IgD-negative memory B cell (primary cell): ENCODE results near the gene INTS3. TPM values are rescaled to one million over a fixed set of nuclear protein-coding genes. Genes with fewer than 3 reads are reported as not detected.
"Not testable (repeated sequence)": the region's sequence is repeated elsewhere in the genome, so short reads cannot be mapped to it uniquely, and the experiment has no call there.

Source experiments
- H3K27ac Mint-ChIP-seq, 3 donors: one replicate each; pipeline ENCODE4 v1.8.0; 2020 to 2022; ENCODE audit warnings: mild to moderate bottlenecking in 3 of 3, mixed read lengths in 3 of 3, moderate library complexity in 1 of 3
- H3K27me3 Mint-ChIP-seq: one replicate; pipeline ENCODE4 v1.8.0; 2021; ENCODE audit warnings: mixed read lengths
- H3K36me3 Mint-ChIP-seq: one replicate; pipeline ENCODE4 v1.8.0; 2020; ENCODE audit warnings: mild to moderate bottlenecking, mixed read lengths
- H3K4me1 Mint-ChIP-seq, 3 donors: one replicate each; pipeline ENCODE4 v1.8.0; 2020 to 2022; ENCODE audit warnings: mixed read lengths in 3 of 3, mild to moderate bottlenecking in 1 of 3
- H3K4me3 Mint-ChIP-seq, 4 donors: one replicate each; pipeline ENCODE4 v1.8.0; 2020 to 2022; ENCODE audit warnings: mild to moderate bottlenecking in 4 of 4, mixed read lengths in 4 of 4, moderate library complexity in 3 of 4
- H3K9me3 Mint-ChIP-seq, 3 donors: one replicate each; pipeline ENCODE4 v1.8.0; 2020 to 2021; ENCODE audit warnings: mixed read lengths in 3 of 3, mild to moderate bottlenecking in 1 of 3
- polyA plus RNA-seq: library from polyadenylated mRNA; unstranded; fragments of 300-500 nt; fragmentation: Illumina TruSeq; gene quantifications from one replicate; pipeline ENCODE4 v1.2.3, GENCODE V29; 2021

The INTS3 gene
- polyA plus RNA-seq, 1 donor from 2014 or later = 11.8 TPM

DNA sequence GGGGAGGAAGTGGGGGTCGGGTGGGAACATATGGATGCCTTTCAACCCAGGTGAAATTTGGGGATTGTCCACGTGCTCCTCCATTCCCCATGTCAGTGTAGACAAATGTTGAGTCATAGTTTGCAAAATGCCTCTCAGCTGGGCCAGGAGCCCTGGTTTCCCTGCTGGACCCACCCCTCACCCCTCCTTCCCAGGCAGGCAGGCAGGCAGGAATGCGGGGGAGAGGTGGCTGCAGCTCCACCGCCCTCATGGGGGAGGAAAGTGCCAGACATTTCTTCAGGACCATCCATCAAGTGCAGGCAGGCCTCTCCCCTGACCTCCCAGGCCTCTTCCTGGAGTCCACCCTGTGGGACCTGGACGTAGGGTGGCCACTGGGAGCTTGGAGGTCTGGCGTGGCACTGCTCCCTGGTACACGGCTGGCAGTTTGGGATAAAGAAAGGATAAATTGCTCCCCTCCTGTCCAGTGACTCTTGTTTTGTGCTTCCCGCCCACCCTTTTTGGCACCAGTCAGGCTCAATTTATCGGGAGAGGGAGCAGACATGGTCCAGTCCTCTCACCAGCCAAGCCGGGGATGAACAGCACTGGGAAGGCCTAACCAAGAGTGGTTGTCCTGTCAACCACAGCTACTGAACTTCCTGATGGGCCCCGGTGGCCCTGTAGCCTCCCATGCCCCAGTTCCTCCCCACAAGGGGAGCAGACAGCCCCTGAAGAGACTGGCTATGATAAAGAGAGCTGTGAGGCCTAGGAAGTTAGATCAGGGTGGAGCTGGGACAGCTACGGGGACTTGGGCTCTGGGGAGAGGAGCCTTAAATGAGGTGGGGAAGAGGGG, 30.4 kb upstream of the INTS3 start:
- H3K27me3 Mint-ChIP-seq = peaks cover 7% of the 10 kb centered on the region
- peak overlapping the region in 1 of 3 donors; percentile 73 for H3K27ac Mint-ChIP-seq
- no peaks in the 10 kb centered on the region for H3K9me3 Mint-ChIP-seq
- H3K36me3 Mint-ChIP-seq = no peaks in the 10 kb centered on the region
- no peaks in the 10 kb centered on the region for H3K4me1 Mint-ChIP-seq
- H3K4me3 Mint-ChIP-seq = peak overlapping the region in 1 of 4 donors; percentile 38

DNA sequence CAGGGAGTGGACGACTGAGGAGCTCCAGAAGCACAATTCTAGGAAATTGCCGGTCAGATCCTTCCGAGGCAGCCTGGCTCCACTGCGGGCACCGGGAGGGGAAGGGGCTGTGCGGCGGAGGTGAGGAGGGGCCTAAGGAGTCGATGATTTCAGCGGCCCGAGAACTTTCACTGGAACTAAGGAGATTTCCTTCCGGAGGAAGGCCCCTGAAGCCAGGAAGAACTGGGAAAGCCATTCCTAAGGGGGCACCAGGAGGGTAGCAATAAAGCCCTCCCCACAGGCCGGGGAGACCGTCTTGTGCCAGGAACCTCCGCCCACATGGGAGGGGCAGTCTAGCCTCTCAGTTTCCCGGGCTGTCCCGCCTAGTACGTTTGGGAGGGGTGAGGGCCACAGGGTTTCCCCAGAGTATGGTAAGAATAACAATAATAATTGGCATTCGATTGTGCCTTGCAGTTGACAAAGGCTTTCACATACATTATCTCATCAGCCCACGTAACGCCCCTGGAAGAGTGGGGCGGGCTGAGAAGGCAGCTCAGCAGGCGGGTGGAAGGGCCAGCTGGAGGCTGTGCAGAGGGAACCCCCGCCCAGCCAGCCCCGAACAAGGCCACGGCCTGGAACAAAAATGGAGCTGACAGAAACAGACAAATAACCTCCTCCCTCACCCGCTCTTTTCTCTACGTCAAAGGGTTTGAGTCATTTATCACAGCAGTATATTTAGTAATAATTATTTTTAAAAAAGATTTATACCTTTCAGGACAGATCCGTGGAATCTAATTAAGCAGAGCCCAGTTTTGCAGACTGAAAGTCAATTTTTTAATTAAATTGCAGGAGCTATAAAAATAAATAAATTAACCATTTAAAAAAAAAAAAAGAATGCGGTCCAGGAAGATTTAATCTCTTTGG, 29.6 kb upstream of the INTS3 start:
- peak overlapping the region in 1 of 3 donors; percentile 73 for H3K27ac Mint-ChIP-seq
- H3K36me3 Mint-ChIP-seq = no peaks in the 10 kb centered on the region
- H3K9me3 Mint-ChIP-seq = no peaks in the 10 kb centered on the region
- H3K4me1 Mint-ChIP-seq = no peaks in the 10 kb centered on the region
- peak overlapping the region in 1 of 4 donors; percentile 38 for H3K4me3 Mint-ChIP-seq
- H3K27me3 Mint-ChIP-seq = peaks cover 7% of the 10 kb centered on the region

DNA sequence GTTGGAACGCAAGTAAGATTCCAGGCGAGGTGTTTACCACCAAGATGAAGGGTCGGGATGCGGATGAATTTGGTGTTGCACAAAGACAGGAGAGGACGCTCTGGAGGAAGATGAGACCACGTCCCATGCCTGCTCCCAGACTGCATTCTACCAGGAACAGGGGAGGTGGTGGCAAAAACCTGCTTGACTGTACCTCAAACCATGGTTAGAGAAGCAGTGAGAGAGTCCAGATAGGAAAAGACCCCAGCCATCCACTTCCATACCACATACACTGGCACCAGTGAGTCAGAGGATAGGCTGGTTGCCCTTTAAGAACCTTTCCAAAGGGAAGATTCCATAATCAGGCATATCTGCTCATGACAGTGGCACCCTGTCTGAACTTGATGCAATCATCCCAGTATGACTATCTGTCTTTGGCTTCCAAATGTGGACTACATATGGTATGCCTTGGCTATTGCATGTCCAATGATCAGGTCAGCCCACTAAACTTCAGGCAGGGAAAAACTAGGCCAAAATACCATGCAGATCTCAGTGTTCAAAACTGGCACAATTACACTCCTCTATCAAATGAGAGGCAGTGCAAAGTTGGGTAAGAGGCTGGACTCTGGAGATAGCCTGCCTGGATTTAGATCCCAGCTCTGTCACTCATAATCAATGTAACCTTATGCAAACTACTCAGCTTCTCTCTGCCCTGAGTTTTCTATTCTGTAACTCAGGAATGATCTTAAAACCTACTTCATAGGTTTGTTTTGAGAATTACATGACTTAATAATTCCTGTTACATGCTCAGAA, 28.7 kb upstream of the INTS3 start:
- no peaks in the 10 kb centered on the region for H3K9me3 Mint-ChIP-seq
- H3K36me3 Mint-ChIP-seq = no peaks in the 10 kb centered on the region
- H3K27ac Mint-ChIP-seq = no peak overlapping the region
- H3K27me3 Mint-ChIP-seq = peaks cover 7% of the 10 kb centered on the region
- no peaks in the 10 kb centered on the region for H3K4me1 Mint-ChIP-seq
- no peak overlapping the region for H3K4me3 Mint-ChIP-seq

- Mint-ChIP-seq H3K4me1 (no peaks in the 10 kb centered on the region), H3K9me3 (no peaks in the 10 kb centered on the region), H3K4me3 (no peak overlapping the region), H3K36me3 (no peaks in the 10 kb centered on the region), H3K27me3 (peaks cover 7% of the 10 kb centered on the region), H3K27ac (no peak overlapping the region)
These were observed 28.1 kb upstream of the INTS3 start for GRCh38 chr1:153699768-153700167.

GRCh38 chr1:153705484-153705883, 22.4 kb upstream of the INTS3 start:
- no peaks in the 10 kb centered on the region for H3K27me3 Mint-ChIP-seq
- no peaks in the 10 kb centered on the region for H3K9me3 Mint-ChIP-seq
- no peak overlapping the region for H3K4me3 Mint-ChIP-seq
- no peaks in the 10 kb centered on the region for H3K4me1 Mint-ChIP-seq
- no peak overlapping the region for H3K27ac Mint-ChIP-seq
- peaks cover 1% of the 10 kb centered on the region for H3K36me3 Mint-ChIP-seq

DNA sequence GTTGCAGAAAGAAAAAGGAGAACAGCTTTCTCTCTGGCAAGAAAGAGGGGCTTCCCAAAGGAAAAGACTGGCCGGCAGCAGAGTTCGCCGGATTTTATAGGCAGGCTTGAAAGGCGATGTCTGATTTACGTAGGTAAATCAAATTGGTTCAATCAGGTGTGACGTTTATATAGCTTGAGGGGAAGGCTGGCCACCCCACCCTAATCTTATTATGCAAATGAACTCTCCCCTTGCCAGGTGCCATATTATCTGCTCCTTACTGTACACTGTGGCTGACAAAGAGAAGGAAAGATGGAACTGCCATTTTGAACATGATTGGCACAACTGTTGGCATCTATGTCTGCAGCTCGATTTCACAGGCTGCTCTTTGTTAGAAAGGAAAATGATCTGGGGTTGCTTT, 16.8 kb upstream of the INTS3 start:
- no peak overlapping the region for H3K27ac Mint-ChIP-seq

DNA sequence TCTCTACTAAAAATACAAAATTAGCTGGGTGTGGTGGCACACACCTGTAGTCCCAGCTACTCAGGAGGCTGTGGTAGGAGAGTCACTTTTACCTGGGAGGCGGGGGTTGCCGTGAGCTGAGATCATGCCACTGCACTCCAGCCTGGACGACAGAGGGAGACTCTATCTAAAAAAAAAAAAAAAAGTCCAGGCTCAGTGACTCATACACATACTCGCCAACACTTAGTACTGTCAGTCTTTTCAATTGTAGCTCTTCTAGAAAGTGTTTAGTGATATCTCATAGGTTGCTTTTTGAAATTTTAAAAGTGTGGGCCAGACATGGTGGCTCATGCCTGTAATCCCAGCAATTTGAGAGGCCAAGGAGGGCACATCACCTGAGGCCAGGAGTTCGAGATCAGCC, 11.6 kb upstream of the INTS3 start:
- H3K27me3 Mint-ChIP-seq = not testable (repeated sequence)

More for the DNA sequence above, 16.8 kb upstream of the INTS3 start:
- Mint-ChIP-seq H3K4me1 (peaks cover 0 to 2% (median 0%) of the 10 kb centered on the region in 3 donors), H3K9me3 (no peaks in the 10 kb centered on the region), H3K4me3 (no peak overlapping the region), H3K36me3 (peaks cover 1% of the 10 kb centered on the region), H3K27me3 (peaks cover 12% of the 10 kb centered on the region)

DNA sequence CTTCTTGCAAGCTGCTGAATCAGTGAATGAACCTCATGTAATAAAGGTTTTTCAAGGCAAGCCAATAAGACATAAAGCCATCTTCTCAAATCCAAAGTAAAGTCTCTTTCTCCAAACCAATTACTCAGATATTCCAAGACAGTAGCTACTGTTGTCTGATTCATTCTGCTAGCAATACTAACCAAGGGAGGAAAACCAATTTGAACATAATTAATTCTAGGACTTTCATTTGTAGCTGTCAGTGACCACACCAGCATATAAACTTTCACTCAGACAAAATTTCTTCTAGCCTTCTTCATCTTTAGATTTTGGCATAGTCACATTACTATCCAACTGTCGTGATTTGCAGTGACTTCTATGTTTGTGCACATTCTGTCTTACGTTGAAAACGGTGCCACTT, 10.5 kb upstream of the INTS3 start:
- Mint-ChIP-seq H3K27me3 (peaks cover 5% of the 10 kb centered on the region), H3K4me3 (no peak overlapping the region), H3K9me3 (no peaks in the 10 kb centered on the region), H3K4me1 (peaks cover 0 to 4% (median 0%) of the 10 kb centered on the region in 3 donors), H3K27ac (no peak overlapping the region), H3K36me3 (no peaks in the 10 kb centered on the region)

More for the DNA sequence above, 11.6 kb upstream of the INTS3 start:
- H3K27ac Mint-ChIP-seq, H3K4me3 Mint-ChIP-seq, H3K4me1 Mint-ChIP-seq, H3K36me3 Mint-ChIP-seq, H3K9me3 Mint-ChIP-seq: not testable (repeated sequence)

DNA sequence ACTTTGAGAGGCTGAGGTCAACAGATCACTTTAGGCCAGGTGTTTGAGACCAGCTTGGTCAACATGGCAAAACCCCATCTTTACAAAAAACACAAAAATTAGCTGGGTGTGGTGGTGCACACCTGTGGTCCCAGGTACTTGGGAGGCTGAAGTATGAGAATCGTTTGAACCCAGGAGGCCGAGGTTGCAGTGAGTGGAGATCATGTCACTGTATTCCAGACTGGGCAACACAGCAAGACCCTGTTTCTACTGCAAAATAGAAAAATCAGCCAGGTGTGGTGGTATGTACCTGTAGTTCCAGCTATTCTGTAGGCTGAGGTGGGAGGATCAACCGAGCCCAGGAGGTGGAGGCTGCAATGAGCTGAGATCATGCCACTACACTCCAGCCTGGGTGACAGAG, 4.2 kb upstream of the INTS3 start:
- Mint-ChIP-seq H3K27ac (no peak overlapping the region), H3K9me3 (no peaks in the 10 kb centered on the region), H3K4me3 (no peak overlapping the region), H3K27me3 (no peaks in the 10 kb centered on the region), H3K4me1 (peaks cover 5 to 10% (median 5%) of the 10 kb centered on the region in 3 donors), H3K36me3 (no peaks in the 10 kb centered on the region)

GRCh38 chr1:153724634-153725033, 3.2 kb upstream of the INTS3 start:
- peak overlapping the region in 2 of 4 donors; percentile 25 to 29 for H3K4me3 Mint-ChIP-seq
- not testable (repeated sequence) for H3K27me3 Mint-ChIP-seq, H3K9me3 Mint-ChIP-seq, H3K27ac Mint-ChIP-seq, H3K36me3 Mint-ChIP-seq
- peaks cover 12 to 15% (median 13%) of the 10 kb centered on the region in 3 donors for H3K4me1 Mint-ChIP-seq

- peak overlapping the region; percentile 87 to 98 (median 98) for H3K27ac Mint-ChIP-seq
- H3K4me1 Mint-ChIP-seq = peaks cover 16 to 34% (median 27%) of the 10 kb centered on the region in 3 donors
- no peaks in the 10 kb centered on the region for H3K27me3 Mint-ChIP-seq
- H3K36me3 Mint-ChIP-seq = no peaks in the 10 kb centered on the region
- no peaks in the 10 kb centered on the region for H3K9me3 Mint-ChIP-seq
- peak overlapping the region; percentile 86 to 99 (median 92) for H3K4me3 Mint-ChIP-seq
These were observed 636 bp downstream of the INTS3 start for GRCh38 chr1:153728305-153729066.

DNA sequence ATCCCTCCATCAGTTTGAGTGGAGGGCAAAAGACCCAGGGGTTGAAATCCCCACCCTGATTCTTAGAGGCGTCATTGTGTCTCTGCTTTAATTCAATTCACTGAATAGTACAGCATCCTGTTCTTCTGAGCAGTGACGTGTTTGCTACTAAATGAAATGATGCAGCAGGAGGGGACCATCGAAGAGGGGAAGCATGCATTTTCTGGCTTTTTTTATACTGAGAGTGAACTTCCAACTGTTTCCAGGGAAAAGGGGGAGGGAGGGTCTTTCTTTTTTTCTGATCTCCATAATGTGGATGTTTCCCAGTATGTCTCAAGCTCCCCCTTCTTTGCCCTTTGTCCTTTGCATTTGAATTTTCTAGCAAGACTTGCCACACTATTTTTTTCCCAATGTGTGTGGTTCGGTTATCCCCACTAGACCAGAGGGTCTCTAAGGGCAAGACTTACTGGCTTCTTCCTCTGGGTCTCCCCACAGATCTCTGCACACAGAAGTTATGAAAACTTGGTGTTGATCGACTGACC, 2.7 kb downstream of the INTS3 start:
- Mint-ChIP-seq H3K27ac (peak overlapping the region; percentile 39 to 85 (median 54)), H3K27me3 (no peaks in the 10 kb centered on the region), H3K4me3 (peak overlapping the region in 3 of 4 donors; percentile 28 to 81 (median 70)), H3K36me3 (no peaks in the 10 kb centered on the region), H3K4me1 (peaks cover 25 to 40% (median 33%) of the 10 kb centered on the region in 3 donors), H3K9me3 (no peaks in the 10 kb centered on the region)

GRCh38 chr1:153733970-153734369, 6.1 kb downstream of the INTS3 start:
- Mint-ChIP-seq H3K27me3 (no peaks in the 10 kb centered on the region), H3K36me3 (peaks cover 1% of the 10 kb centered on the region), H3K4me3 (no peak overlapping the region), H3K9me3 (no peaks in the 10 kb centered on the region), H3K27ac (peak overlapping the region in 1 of 3 donors; percentile 62), H3K4me1 (peaks cover 18 to 33% (median 26%) of the 10 kb centered on the region in 3 donors)
